ENCODE results near the gene KCNQ5. TPM values are rescaled to one million over a fixed set of nuclear protein-coding genes. Genes with fewer than 3 reads are reported as not detected.

Gene KCNQ5
- total RNA-seq, 1 donor from 2014 or later = 0.08 TPM

- Mint-ChIP-seq H3K4me1 (ENCODE audit: unreplicated experiment) (no peaks in the 10 kb centered on the region), H3K27me3 (ENCODE audit: unreplicated experiment) (no peaks in the 10 kb centered on the region), H3K27ac (ENCODE audit: unreplicated experiment) (no peak overlapping the region), H3K9me3 (ENCODE audit: unreplicated experiment) (no peaks in the 10 kb centered on the region), H3K36me3 (ENCODE audit: low read depth, unreplicated experiment) (no peaks in the 10 kb centered on the region), H3K4me3 (ENCODE audit: unreplicated experiment) (no peak overlapping the region)
- TF ChIP-seq, protein P1, sequence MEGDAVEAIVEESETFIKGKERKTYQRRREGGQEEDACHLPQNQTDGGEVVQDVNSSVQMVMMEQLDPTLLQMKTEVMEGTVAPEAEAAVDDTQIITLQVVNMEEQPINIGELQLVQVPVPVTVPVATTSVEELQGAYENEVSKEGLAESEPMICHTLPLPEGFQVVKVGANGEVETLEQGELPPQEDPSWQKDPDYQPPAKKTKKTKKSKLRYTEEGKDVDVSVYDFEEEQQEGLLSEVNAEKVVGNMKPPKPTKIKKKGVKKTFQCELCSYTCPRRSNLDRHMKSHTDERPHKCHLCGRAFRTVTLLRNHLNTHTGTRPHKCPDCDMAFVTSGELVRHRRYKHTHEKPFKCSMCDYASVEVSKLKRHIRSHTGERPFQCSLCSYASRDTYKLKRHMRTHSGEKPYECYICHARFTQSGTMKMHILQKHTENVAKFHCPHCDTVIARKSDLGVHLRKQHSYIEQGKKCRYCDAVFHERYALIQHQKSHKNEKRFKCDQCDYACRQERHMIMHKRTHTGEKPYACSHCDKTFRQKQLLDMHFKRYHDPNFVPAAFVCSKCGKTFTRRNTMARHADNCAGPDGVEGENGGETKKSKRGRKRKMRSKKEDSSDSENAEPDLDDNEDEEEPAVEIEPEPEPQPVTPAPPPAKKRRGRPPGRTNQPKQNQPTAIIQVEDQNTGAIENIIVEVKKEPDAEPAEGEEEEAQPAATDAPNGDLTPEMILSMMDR (IDR thresholded peaks at IDR 0.05; ENCODE audit: unreplicated experiment) = no peak
- DNase-seq (ENCODE audit: low spot score) = no peak
Measured at GRCh38 chr6:72856801-72857200, 234.9 kb downstream of the KCNQ5 start.

GRCh38 chr6:72857791-72858585, 236.1 kb downstream of the KCNQ5 start:
- TF ChIP-seq, protein P1 (IDR thresholded peaks at IDR 0.05; ENCODE audit: unreplicated experiment) = no peak
- H3K27ac Mint-ChIP-seq (ENCODE audit: unreplicated experiment) = no peak overlapping the region
- no peaks in the 10 kb centered on the region for H3K9me3 Mint-ChIP-seq (ENCODE audit: unreplicated experiment)
- no peak overlapping the region for H3K4me3 Mint-ChIP-seq (ENCODE audit: unreplicated experiment)
- no peaks in the 10 kb centered on the region for H3K27me3 Mint-ChIP-seq (ENCODE audit: unreplicated experiment)
- no peaks in the 10 kb centered on the region for H3K36me3 Mint-ChIP-seq (ENCODE audit: low read depth, unreplicated experiment)
- no peak for DNase-seq (ENCODE audit: low spot score)
- no peaks in the 10 kb centered on the region for H3K4me1 Mint-ChIP-seq (ENCODE audit: unreplicated experiment)

DNA sequence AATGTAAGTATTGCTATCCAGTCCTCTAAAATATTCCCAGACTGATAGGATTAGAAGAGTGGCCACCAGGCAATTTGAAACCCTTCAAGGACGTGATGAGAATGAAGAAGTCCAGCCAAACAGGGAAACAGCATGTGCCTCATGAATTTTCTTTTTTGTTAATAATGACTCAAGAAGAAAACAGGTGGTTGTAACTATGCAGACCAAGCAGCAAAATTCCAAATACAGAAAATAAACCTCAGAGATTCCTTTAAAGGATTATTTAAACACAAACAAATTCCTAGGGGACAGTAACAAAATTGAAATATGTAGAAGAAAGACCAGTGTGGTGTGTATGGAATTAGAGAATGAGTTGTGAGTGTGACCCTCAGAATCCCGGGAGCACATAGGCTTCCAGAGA, 239.2 kb downstream of the KCNQ5 start:
- Mint-ChIP-seq H3K27me3 (ENCODE audit: unreplicated experiment) (no peaks in the 10 kb centered on the region), H3K4me3 (ENCODE audit: unreplicated experiment) (no peak overlapping the region), H3K36me3 (ENCODE audit: low read depth, unreplicated experiment) (no peaks in the 10 kb centered on the region), H3K4me1 (ENCODE audit: unreplicated experiment) (no peaks in the 10 kb centered on the region), H3K27ac (ENCODE audit: unreplicated experiment) (no peak overlapping the region), H3K9me3 (ENCODE audit: unreplicated experiment) (no peaks in the 10 kb centered on the region)
- TF ChIP-seq, protein P1 (IDR thresholded peaks at IDR 0.05; ENCODE audit: unreplicated experiment) = no peak
- DNase-seq (ENCODE audit: low spot score) = no peak

- Mint-ChIP-seq H3K9me3 (ENCODE audit: unreplicated experiment) (no peaks in the 10 kb centered on the region), H3K4me3 (ENCODE audit: unreplicated experiment) (no peak overlapping the region), H3K36me3 (ENCODE audit: low read depth, unreplicated experiment) (no peaks in the 10 kb centered on the region), H3K27me3 (ENCODE audit: unreplicated experiment) (no peaks in the 10 kb centered on the region), H3K4me1 (ENCODE audit: unreplicated experiment) (no peaks in the 10 kb centered on the region), H3K27ac (ENCODE audit: unreplicated experiment) (no peak overlapping the region)
- TF ChIP-seq, protein P1 (IDR thresholded peaks at IDR 0.05; ENCODE audit: unreplicated experiment) = no peak
- no peak for DNase-seq (ENCODE audit: low spot score)
Measured at GRCh38 chr6:72861935-72862432, 240.1 kb downstream of the KCNQ5 start.

- H3K27ac Mint-ChIP-seq (ENCODE audit: unreplicated experiment) = no peak overlapping the region
- TF ChIP-seq, protein P1 (IDR thresholded peaks at IDR 0.05; ENCODE audit: unreplicated experiment) = no peak
- H3K4me1 Mint-ChIP-seq (ENCODE audit: unreplicated experiment) = no peaks in the 10 kb centered on the region
- H3K9me3 Mint-ChIP-seq (ENCODE audit: unreplicated experiment) = no peaks in the 10 kb centered on the region
- no peaks in the 10 kb centered on the region for H3K27me3 Mint-ChIP-seq (ENCODE audit: unreplicated experiment)
- no peak overlapping the region for H3K4me3 Mint-ChIP-seq (ENCODE audit: unreplicated experiment)
- no peak for DNase-seq (ENCODE audit: low spot score)
- H3K36me3 Mint-ChIP-seq (ENCODE audit: low read depth, unreplicated experiment) = no peaks in the 10 kb centered on the region
Measured at GRCh38 chr6:72863131-72863530, 241.3 kb downstream of the KCNQ5 start.

All from endothelial cell (in vitro differentiated cells).